ENCODE results near the gene PLCD3.

Gene PLCD3

GRCh38 chr17:45098081-45098868, 34.0 kb downstream of the PLCD3 start:
- Histone ChIP-seq H3K36me3 (replicated peaks; ENCODE audit: low read depth, low read length) (peaks cover 58% of the 10 kb centered on the region), H4K20me1 (ENCODE audit: insufficient read depth, low read length) (no peaks in the 10 kb centered on the region), H3K4me2 (ENCODE audit: low read length) (no peak overlapping the region), H3K9me3 (ENCODE audit: insufficient read depth, low read length) (no peaks in the 10 kb centered on the region), H3K4me1 (ENCODE audit: low read length) (peaks cover 15% of the 10 kb centered on the region), H3K4me3 (ENCODE audit: low read length) (no peak overlapping the region), H3K79me2 (ENCODE audit: low read length) (peaks cover 7% of the 10 kb centered on the region; the same call in 1 of the 2 replicates), H3K27ac (ENCODE audit: low read length) (no peak overlapping the region), H3K9ac (ENCODE audit: low read length) (no peak overlapping the region), H3K27me3 (ENCODE audit: low read depth, low read length) (no peaks in the 10 kb centered on the region), H2AFZ (ENCODE audit: low read depth, low read length) (no peak overlapping the region)
- TF ChIP-seq CTCF (IDR thresholded peaks at IDR 0.05; ENCODE audit: low read depth, low read length) (no peak), EZH2phosphoT487 (IDR thresholded peaks at IDR 0.05; ENCODE audit: low read depth) (no peak)

- no peaks in the 10 kb centered on the region for H4K20me1 ChIP-seq (ENCODE audit: insufficient read depth, low read length)
- H3K4me1 ChIP-seq (ENCODE audit: low read length): peaks cover 15% of the 10 kb centered on the region
- H3K27me3 ChIP-seq (ENCODE audit: low read depth, low read length): no peaks in the 10 kb centered on the region
- TF ChIP-seq EZH2phosphoT487 (IDR thresholded peaks at IDR 0.05; ENCODE audit: low read depth): no peak
- no peak for TF ChIP-seq CTCF (IDR thresholded peaks at IDR 0.05; ENCODE audit: low read depth, low read length)
- H2AFZ ChIP-seq (ENCODE audit: low read depth, low read length): no peak overlapping the region
- H3K4me2 ChIP-seq (ENCODE audit: low read length): no peak overlapping the region; the same call in 1 of the 2 replicates
- H3K36me3 ChIP-seq (replicated peaks; ENCODE audit: low read depth, low read length): peaks cover 55% of the 10 kb centered on the region
- H3K4me3 ChIP-seq (ENCODE audit: low read length): no peak overlapping the region
- H3K27ac ChIP-seq (ENCODE audit: low read length): peak overlapping the region; percentile 67; the same call in 1 of the 2 replicates
- H3K9ac ChIP-seq (ENCODE audit: low read length): peak overlapping the region; percentile 27; the same call in 1 of the 2 replicates
- peaks cover 7% of the 10 kb centered on the region; the same call in 1 of the 2 replicates for H3K79me2 ChIP-seq (ENCODE audit: low read length)
- H3K9me3 ChIP-seq (ENCODE audit: insufficient read depth, low read length): no peaks in the 10 kb centered on the region
Measured at GRCh38 chr17:45096926-45097325, 35.4 kb downstream of the PLCD3 start.

GRCh38 chr17:45096141-45096540, 36.2 kb downstream of the PLCD3 start:
- Histone ChIP-seq H3K27ac (ENCODE audit: low read length) (peak overlapping the region; percentile 67), H3K27me3 (ENCODE audit: low read depth, low read length) (no peaks in the 10 kb centered on the region), H3K4me1 (ENCODE audit: low read length) (peaks cover 15% of the 10 kb centered on the region), H2AFZ (ENCODE audit: low read depth, low read length) (no peak overlapping the region), H3K4me3 (ENCODE audit: low read length) (no peak overlapping the region), H3K4me2 (ENCODE audit: low read length) (peak overlapping the region; percentile 52), H3K36me3 (replicated peaks; ENCODE audit: low read depth, low read length) (peaks cover 58% of the 10 kb centered on the region), H3K9ac (ENCODE audit: low read length) (peak overlapping the region; percentile 27; the same call in 1 of the 2 replicates), H4K20me1 (ENCODE audit: insufficient read depth, low read length) (no peaks in the 10 kb centered on the region), H3K9me3 (ENCODE audit: insufficient read depth, low read length) (no peaks in the 10 kb centered on the region), H3K79me2 (ENCODE audit: low read length) (peaks cover 9% of the 10 kb centered on the region)
- no peak for TF ChIP-seq EZH2phosphoT487 (IDR thresholded peaks at IDR 0.05; ENCODE audit: low read depth)
- TF ChIP-seq CTCF (IDR thresholded peaks at IDR 0.05; ENCODE audit: low read depth, low read length): peak; percentile 87

- no peak for TF ChIP-seq CTCF (IDR thresholded peaks at IDR 0.05; ENCODE audit: low read depth, low read length)
- TF ChIP-seq EZH2phosphoT487 (IDR thresholded peaks at IDR 0.05; ENCODE audit: low read depth): no peak
- H4K20me1 ChIP-seq (ENCODE audit: insufficient read depth, low read length): no peaks in the 10 kb centered on the region
- peaks cover 59% of the 10 kb centered on the region for H3K36me3 ChIP-seq (replicated peaks; ENCODE audit: low read depth, low read length)
- no peak overlapping the region for H3K4me3 ChIP-seq (ENCODE audit: low read length)
- H3K4me1 ChIP-seq (ENCODE audit: low read length): peaks cover 27% of the 10 kb centered on the region
- H3K27me3 ChIP-seq (ENCODE audit: low read depth, low read length): no peaks in the 10 kb centered on the region
- no peaks in the 10 kb centered on the region for H3K9me3 ChIP-seq (ENCODE audit: insufficient read depth, low read length)
- no peak overlapping the region for H3K27ac ChIP-seq (ENCODE audit: low read length)
- H3K4me2 ChIP-seq (ENCODE audit: low read length): no peak overlapping the region
- no peak overlapping the region for H2AFZ ChIP-seq (ENCODE audit: low read depth, low read length)
- H3K79me2 ChIP-seq (ENCODE audit: low read length): peaks cover 27% of the 10 kb centered on the region
- H3K9ac ChIP-seq (ENCODE audit: low read length): no peak overlapping the region
Measured at GRCh38 chr17:45093444-45094110, 38.7 kb downstream of the PLCD3 start.

Measured in OCI-LY3 (cell line).